Measurements from ENCODE around the gene PUS3.

PUS3 gene

GRCh38 chr11:125902927-125903710, at the start of gene PUS3:
TSS of gene PUS3 (minus strand) at chr11:125903206. CDS start at chr11:125896284, 6,922 bp downstream.
- DNase-seq: peak; percentile 91

GRCh38 chr11:125952559-125952958, 49.6 kb upstream of the PUS3 start:
- no peak for DNase-seq

GRCh38 chr11:125951731-125952130, 48.7 kb upstream of the PUS3 start:
- no peak for DNase-seq

GRCh38 chr11:125950696-125951651, 48.0 kb upstream of the PUS3 start:
- DNase-seq: peak; percentile 74

- DNase-seq: no peak
Observed at GRCh38 chr11:125950178-125950490, 47.1 kb upstream of the PUS3 start.

- no peak for DNase-seq
Observed at GRCh38 chr11:125949271-125950177, 46.5 kb upstream of the PUS3 start.

- DNase-seq: no peak
Observed at GRCh38 chr11:125948278-125949051, 45.5 kb upstream of the PUS3 start.

- no peak for DNase-seq
Observed at GRCh38 chr11:125947419-125948277, 44.6 kb upstream of the PUS3 start.

GRCh38 chr11:125946712-125947418, 43.9 kb upstream of the PUS3 start:
- no peak for DNase-seq

GRCh38 chr11:125945797-125946520, 43.0 kb upstream of the PUS3 start, which contains the start of gene VSIG10L2:
TSS of gene VSIG10L2 (plus strand) at chr11:125946044. CDS start at chr11:125946056, 12 bp downstream.
- DNase-seq: no peak

- DNase-seq: no peak
Observed at GRCh38 chr11:125945011-125945796, 42.2 kb upstream of the PUS3 start.

GRCh38 chr11:125944350-125945010, 41.5 kb upstream of the PUS3 start:
- no peak for DNase-seq

- no peak for DNase-seq
Observed at GRCh38 chr11:125943661-125944349, 40.8 kb upstream of the PUS3 start.

- DNase-seq: no peak
Observed at GRCh38 chr11:125942771-125943428, 39.9 kb upstream of the PUS3 start.

GRCh38 chr11:125941619-125942611, 38.9 kb upstream of the PUS3 start:
- peak; percentile 72 for DNase-seq

- no peak for DNase-seq
Observed at GRCh38 chr11:125941267-125941618, 38.2 kb upstream of the PUS3 start.

All from right forelimb (tissue), 1 donor.